ENCODE measurements around the gene ARHGAP15. TPM values are rescaled to one million over a fixed set of nuclear protein-coding genes. Genes with fewer than 3 reads are reported as not detected.

ARHGAP15 gene
- total RNA-seq, 2 donors from 2014 or later, result 277 to 309 TPM

GRCh38 chr2:143282684-143283083, 153.5 kb downstream of the ARHGAP15 start:
- H3K9me3 ChIP-seq (ENCODE audit: control insufficient read depth, low read length, poor library complexity, severe bottlenecking), result no peaks in the 10 kb centered on the region
- peaks cover 28% of the 10 kb centered on the region for H3K4me1 Mint-ChIP-seq
- H3K27ac Mint-ChIP-seq, result peak overlapping the region; percentile 72
- peak; percentile 61 for ATAC-seq
- no peaks in the 10 kb centered on the region for H3K27me3 Mint-ChIP-seq
- no peak overlapping the region for H3K4me3 Mint-ChIP-seq
- DNase-seq, result peak in 1 of 3 donors; percentile 14
- no peaks in the 10 kb centered on the region for H3K36me3 Mint-ChIP-seq (ENCODE audit: low read depth)

- ATAC-seq (peak; percentile 88), DNase-seq (no peak)
- Mint-ChIP-seq H3K4me1 (peaks cover 32% of the 10 kb centered on the region), H3K4me3 (no peak overlapping the region), H3K27me3 (no peaks in the 10 kb centered on the region), H3K36me3 (ENCODE audit: low read depth) (no peaks in the 10 kb centered on the region), H3K27ac (peak overlapping the region; percentile 72)
- no peaks in the 10 kb centered on the region for H3K9me3 ChIP-seq (ENCODE audit: control insufficient read depth, low read length, poor library complexity, severe bottlenecking)
Observed at GRCh38 chr2:143284087-143284675, 155.0 kb downstream of the ARHGAP15 start.

- H3K4me3 Mint-ChIP-seq, result no peak overlapping the region
- no peak for DNase-seq
- peak overlapping the region; percentile 4 for H3K27ac Mint-ChIP-seq
- H3K36me3 Mint-ChIP-seq (ENCODE audit: low read depth), result peaks cover 2% of the 10 kb centered on the region
- H3K27me3 Mint-ChIP-seq, result no peaks in the 10 kb centered on the region
- peaks cover 31% of the 10 kb centered on the region for H3K4me1 Mint-ChIP-seq
- ATAC-seq, result no peak
- H3K9me3 ChIP-seq (ENCODE audit: control insufficient read depth, low read length, poor library complexity, severe bottlenecking), result no peaks in the 10 kb centered on the region
Observed at GRCh38 chr2:143289025-143289424, 159.8 kb downstream of the ARHGAP15 start.

GRCh38 chr2:143290221-143290620, 161.0 kb downstream of the ARHGAP15 start:
- no peaks in the 10 kb centered on the region for H3K9me3 ChIP-seq (ENCODE audit: control insufficient read depth, low read length, poor library complexity, severe bottlenecking)
- Mint-ChIP-seq H3K4me1 (peaks cover 36% of the 10 kb centered on the region), H3K4me3 (no peak overlapping the region), H3K36me3 (ENCODE audit: low read depth) (peaks cover 3% of the 10 kb centered on the region), H3K27ac (no peak overlapping the region), H3K27me3 (no peaks in the 10 kb centered on the region)
- ATAC-seq (no peak), DNase-seq (no peak)

- no peaks in the 10 kb centered on the region for H3K9me3 ChIP-seq (ENCODE audit: control insufficient read depth, low read length, poor library complexity, severe bottlenecking)
- ATAC-seq, result no peak
- Mint-ChIP-seq H3K27ac (no peak overlapping the region), H3K4me1 (peaks cover 43% of the 10 kb centered on the region), H3K4me3 (no peak overlapping the region), H3K36me3 (ENCODE audit: low read depth) (peaks cover 8% of the 10 kb centered on the region), H3K27me3 (no peaks in the 10 kb centered on the region)
- no peak for DNase-seq
Observed at GRCh38 chr2:143294068-143294467, 164.8 kb downstream of the ARHGAP15 start.

- no peak for DNase-seq
- no peaks in the 10 kb centered on the region for H3K27me3 Mint-ChIP-seq
- H3K27ac Mint-ChIP-seq, result no peak overlapping the region
- peaks cover 33% of the 10 kb centered on the region for H3K4me1 Mint-ChIP-seq
- peaks cover 6% of the 10 kb centered on the region for H3K36me3 Mint-ChIP-seq (ENCODE audit: low read depth)
- no peaks in the 10 kb centered on the region for H3K9me3 ChIP-seq (ENCODE audit: control insufficient read depth, low read length, poor library complexity, severe bottlenecking)
- H3K4me3 Mint-ChIP-seq, result no peak overlapping the region
- no peak for ATAC-seq
Observed at GRCh38 chr2:143296089-143296488, 166.9 kb downstream of the ARHGAP15 start.

- H3K9me3 ChIP-seq (ENCODE audit: control insufficient read depth, low read length, poor library complexity, severe bottlenecking), result no peaks in the 10 kb centered on the region
- H3K36me3 Mint-ChIP-seq (ENCODE audit: low read depth), result peaks cover 6% of the 10 kb centered on the region
- H3K27me3 Mint-ChIP-seq, result no peaks in the 10 kb centered on the region
- H3K4me3 Mint-ChIP-seq, result peak overlapping the region; percentile 36
- ATAC-seq (no peak), DNase-seq (no peak)
- H3K4me1 Mint-ChIP-seq, result peaks cover 33% of the 10 kb centered on the region
- peak overlapping the region; percentile 24 for H3K27ac Mint-ChIP-seq
Observed at GRCh38 chr2:143297182-143297581, 168.0 kb downstream of the ARHGAP15 start.

GRCh38 chr2:143300536-143300935, 171.3 kb downstream of the ARHGAP15 start:
- Mint-ChIP-seq H3K27me3 (no peaks in the 10 kb centered on the region), H3K36me3 (ENCODE audit: low read depth) (peaks cover 3% of the 10 kb centered on the region), H3K4me1 (peaks cover 23% of the 10 kb centered on the region), H3K4me3 (no peak overlapping the region), H3K27ac (no peak overlapping the region)
- DNase-seq, result no peak
- H3K9me3 ChIP-seq (ENCODE audit: control insufficient read depth, low read length, poor library complexity, severe bottlenecking), result no peaks in the 10 kb centered on the region
- no peak for ATAC-seq

GRCh38 chr2:143311426-143311825, 182.2 kb downstream of the ARHGAP15 start:
- no peak overlapping the region for H3K27ac Mint-ChIP-seq
- DNase-seq (no peak), ATAC-seq (no peak)
- H3K4me1 Mint-ChIP-seq, result peaks cover 38% of the 10 kb centered on the region
- H3K27me3 Mint-ChIP-seq, result no peaks in the 10 kb centered on the region
- no peaks in the 10 kb centered on the region for H3K9me3 ChIP-seq (ENCODE audit: control insufficient read depth, low read length, poor library complexity, severe bottlenecking)
- H3K4me3 Mint-ChIP-seq, result no peak overlapping the region
- H3K36me3 Mint-ChIP-seq (ENCODE audit: low read depth), result no peaks in the 10 kb centered on the region

GRCh38 chr2:143312441-143312840, 183.2 kb downstream of the ARHGAP15 start:
- Mint-ChIP-seq H3K4me1 (peaks cover 41% of the 10 kb centered on the region), H3K27ac (peak overlapping the region; percentile 57)

GRCh38 chr2:143313861-143314260, 184.6 kb downstream of the ARHGAP15 start:
- no peaks in the 10 kb centered on the region for H3K27me3 Mint-ChIP-seq
- peaks cover 3% of the 10 kb centered on the region for H3K36me3 Mint-ChIP-seq (ENCODE audit: low read depth)
- no peak overlapping the region for H3K4me3 Mint-ChIP-seq
- ATAC-seq (no peak), DNase-seq (no peak)
- peaks cover 41% of the 10 kb centered on the region for H3K4me1 Mint-ChIP-seq
- H3K9me3 ChIP-seq (ENCODE audit: control insufficient read depth, low read length, poor library complexity, severe bottlenecking), result no peaks in the 10 kb centered on the region
- peak overlapping the region; percentile 57 for H3K27ac Mint-ChIP-seq

More at GRCh38 chr2:143312441-143312840, 183.2 kb downstream of the ARHGAP15 start:
- ATAC-seq (no peak), DNase-seq (no peak)
- H3K4me3 Mint-ChIP-seq, result no peak overlapping the region
- H3K27me3 Mint-ChIP-seq, result no peaks in the 10 kb centered on the region
- H3K36me3 Mint-ChIP-seq (ENCODE audit: low read depth), result peaks cover 2% of the 10 kb centered on the region
- no peaks in the 10 kb centered on the region for H3K9me3 ChIP-seq (ENCODE audit: control insufficient read depth, low read length, poor library complexity, severe bottlenecking)

GRCh38 chr2:143321994-143322393, 192.8 kb downstream of the ARHGAP15 start:
- Mint-ChIP-seq H3K4me1 (peaks cover 53% of the 10 kb centered on the region), H3K4me3 (no peak overlapping the region), H3K27ac (peak overlapping the region; percentile 81), H3K36me3 (ENCODE audit: low read depth) (peaks cover 9% of the 10 kb centered on the region), H3K27me3 (no peaks in the 10 kb centered on the region)
- no peak for DNase-seq
- no peaks in the 10 kb centered on the region for H3K9me3 ChIP-seq (ENCODE audit: control insufficient read depth, low read length, poor library complexity, severe bottlenecking)
- ATAC-seq, result peak; percentile 46

GRCh38 chr2:143329288-143329687, 200.1 kb downstream of the ARHGAP15 start:
- Mint-ChIP-seq H3K36me3 (ENCODE audit: low read depth) (no peaks in the 10 kb centered on the region), H3K4me3 (no peak overlapping the region), H3K4me1 (peaks cover 31% of the 10 kb centered on the region), H3K27ac (no peak overlapping the region), H3K27me3 (no peaks in the 10 kb centered on the region)
- no peak for DNase-seq
- peak; percentile 25 for ATAC-seq
- H3K9me3 ChIP-seq (ENCODE audit: control insufficient read depth, low read length, poor library complexity, severe bottlenecking), result no peaks in the 10 kb centered on the region

GRCh38 chr2:143333168-143333791, 204.1 kb downstream of the ARHGAP15 start:
- H3K4me3 Mint-ChIP-seq, result no peak overlapping the region
- DNase-seq (no peak), ATAC-seq (no peak)
- no peak overlapping the region for H3K27ac Mint-ChIP-seq
- H3K27me3 Mint-ChIP-seq, result no peaks in the 10 kb centered on the region
- no peaks in the 10 kb centered on the region for H3K9me3 ChIP-seq (ENCODE audit: control insufficient read depth, low read length, poor library complexity, severe bottlenecking)
- peaks cover 30% of the 10 kb centered on the region for H3K4me1 Mint-ChIP-seq
- H3K36me3 Mint-ChIP-seq (ENCODE audit: low read depth), result no peaks in the 10 kb centered on the region

Measured in T-helper 17 cell (primary cell).